ENCODE results near the gene EDARADD. TPM values are rescaled to one million over a fixed set of nuclear protein-coding genes. Genes with fewer than 3 reads are reported as not detected.

EDARADD gene
- total and polyA plus RNA-seq, 2 of the 8 experiments (the other 6 are each of a cell fraction or from before 2014, with no cell fraction given): 3.4 to 6.1 TPM

- Histone ChIP-seq H3K79me2 (ENCODE audit: control insufficient read depth in 1 of 2, insufficient read depth in 2 of 2, low read length in 2 of 2) (no peaks in the 10 kb centered on the region), H2AK5ac (ENCODE audit: low read depth, low read length) (no peak overlapping the region), H2AFZ (ENCODE audit: low read length) (no peak overlapping the region), H3K14ac (ENCODE audit: insufficient read length) (no peak overlapping the region), H3K56ac (replicated peaks; ENCODE audit: insufficient read length, low read depth, low read length) (no peak overlapping the region), H3K27ac (ENCODE audit: low read depth, low read length) (no peak overlapping the region), H3K4me3 (ENCODE audit: extremely low read depth in 1 of 4, insufficient read depth in 2 of 4, low read depth in 3 of 4, low read length in 4 of 4) (no peak overlapping the region), H3K27me3 (replicated peaks in 1 of 4; ENCODE audit: control insufficient read depth in 3 of 4, extremely low read depth in 1 of 4, insufficient read depth in 3 of 4, low read length in 3 of 4) (no peaks in the 10 kb centered on the region), H3K9ac (replicated peaks in 1 of 4; ENCODE audit: extremely low read depth in 1 of 4, low read depth in 3 of 4, low read length in 3 of 4) (no peak overlapping the region), H2BK20ac (ENCODE audit: low read length) (no peak overlapping the region), H4K91ac (replicated peaks; ENCODE audit: insufficient read length, low read length) (no peak overlapping the region), H2BK12ac (ENCODE audit: low read depth, low read length) (0 out of 2 replicates have a peak overlapping the region, but pooled peaks have one; percentile 39), H4K5ac (ENCODE audit: insufficient read length, low read depth, low read length) (no peak overlapping the region), H2BK120ac (replicated peaks; ENCODE audit: low read depth, low read length) (no peak overlapping the region), H3K23ac (ENCODE audit: insufficient read length) (no peak overlapping the region), H4K8ac (ENCODE audit: extremely low read depth, insufficient read depth, low read length) (no peak overlapping the region), H3K79me1 (ENCODE audit: low read depth, low read length) (no peaks in the 10 kb centered on the region), H3K18ac (ENCODE audit: extremely low read depth, low read length) (no peak overlapping the region), H3K4me2 (ENCODE audit: insufficient read depth in 1 of 2, low read depth in 2 of 2, low read length in 2 of 2) (no peak overlapping the region), H3K4me1 (replicated peaks in 1 of 4; ENCODE audit: control insufficient read depth in 3 of 4, insufficient read depth in 4 of 4, low read length in 3 of 4) (no peaks in the 10 kb centered on the region; a peak in 1 of 7 replicates), H3K9me3 (ENCODE audit: insufficient read depth in 2 of 2, low read depth in 1 of 2, low read length in 1 of 2) (no peaks in the 10 kb centered on the region), H4K20me1 (replicated peaks in 1 of 2; ENCODE audit: control insufficient read depth in 1 of 2, insufficient read depth in 2 of 2, low read length in 2 of 2) (no peaks in the 10 kb centered on the region), H3K23me2 (ENCODE audit: low read depth, low read length) (no peaks in the 10 kb centered on the region), H3K36me3 (ENCODE audit: control insufficient read depth in 2 of 4, insufficient read depth in 4 of 4, low read length in 3 of 4) (no peaks in the 10 kb centered on the region; a peak in 1 of 8 replicates), H3K4ac (replicated peaks; ENCODE audit: insufficient read length, low read depth, low read length) (no peak overlapping the region), H2BK15ac (ENCODE audit: low read length) (no peak overlapping the region), H2BK5ac (ENCODE audit: low read depth, low read length) (no peak overlapping the region)
- ChIA-PET CTCF (ENCODE audit: partially characterized antibody) (interaction anchor here (0.6 to 1.4 kb wide), 3 partner anchors 26 to 35 kb away, joined by 3 to 4 read pairs (median 3); no protein-coding TSS in a partner anchor), POLR2A (ENCODE audit: partially characterized antibody) (interaction anchor here (1.3 kb wide), 1 partner anchor 17 kb away, joined by 3 read pairs; no protein-coding TSS in a partner anchor)
- FAIRE-seq: no peak
- 87% methylated on average over 6 of the region's 6 CpGs; no CpG with 5 or more reads in 1 of the 2 experiments for WGBS, 2 experiments (ENCODE audit: extremely low coverage in 1 of 2, insufficient coverage in 1 of 2, insufficient read length in 1 of 2, insufficient replicate concordance in 2 of 2, low coverage in 1 of 2, low lambda C conversion rate in 2 of 2, missing lambda C conversion rate in 1 of 2)
- no peak for DNase-seq (ENCODE audit: low read depth in 1 of 2, low spot score in 2 of 2)
- TF ChIP-seq EGR1 (IDR thresholded peaks at IDR 0.05; ENCODE audit: borderline replicate concordance, low read depth, low read length) (no peak), SP2 (IDR thresholded peaks at IDR 0.05; ENCODE audit: low read length) (no peak), RNF2 (IDR thresholded peaks at IDR 0.05; ENCODE audit: borderline replicate concordance, low read depth, low read length, missing control alignments, poor library complexity, severe bottlenecking) (no peak), SP1 (IDR thresholded peaks at IDR 0.05; ENCODE audit: low read depth, low read length) (no peak), SIX5 (IDR thresholded peaks at IDR 0.05; ENCODE audit: low read depth, low read length) (no peak)
These were observed 22.1 kb downstream of the EDARADD start for GRCh38 chr1:236416165-236416564.
